GM12873 (cell line): Measurements from ENCODE around the gene RAI1.

Experiments used
- TF ChIP-seq, protein P1 (sequence below): IDR thresholded peaks from 2 replicates; pipeline ENCODE4 v1.5.1; 2012; ENCODE audit warnings: low read depth, mild to moderate bottlenecking, moderate library complexity, low read length, control low read depth; ENCODE audit not compliant: insufficient read depth; ENCODE audit errors: missing control alignments

Gene RAI1

DNA sequence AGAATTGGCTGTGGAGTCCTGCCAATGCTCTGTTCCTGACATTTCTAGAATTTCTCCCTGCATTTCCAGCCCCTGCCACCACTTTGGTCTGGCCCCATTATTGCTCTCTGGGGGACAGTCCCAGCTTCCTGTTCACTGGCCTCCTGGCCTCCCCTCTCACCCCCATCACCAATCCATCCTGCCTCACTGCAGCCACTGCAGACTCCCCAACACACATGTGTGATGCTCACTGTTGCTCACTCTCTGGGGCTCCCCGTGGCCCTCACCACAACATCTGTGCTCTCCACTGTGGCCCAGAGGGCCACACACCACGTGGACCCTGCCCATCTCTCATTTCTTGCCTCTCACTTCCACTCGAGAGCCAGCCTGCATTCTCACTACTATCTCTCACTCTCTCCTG, 91.0 kb downstream of the RAI1 start:
- TF ChIP-seq, protein P1, sequence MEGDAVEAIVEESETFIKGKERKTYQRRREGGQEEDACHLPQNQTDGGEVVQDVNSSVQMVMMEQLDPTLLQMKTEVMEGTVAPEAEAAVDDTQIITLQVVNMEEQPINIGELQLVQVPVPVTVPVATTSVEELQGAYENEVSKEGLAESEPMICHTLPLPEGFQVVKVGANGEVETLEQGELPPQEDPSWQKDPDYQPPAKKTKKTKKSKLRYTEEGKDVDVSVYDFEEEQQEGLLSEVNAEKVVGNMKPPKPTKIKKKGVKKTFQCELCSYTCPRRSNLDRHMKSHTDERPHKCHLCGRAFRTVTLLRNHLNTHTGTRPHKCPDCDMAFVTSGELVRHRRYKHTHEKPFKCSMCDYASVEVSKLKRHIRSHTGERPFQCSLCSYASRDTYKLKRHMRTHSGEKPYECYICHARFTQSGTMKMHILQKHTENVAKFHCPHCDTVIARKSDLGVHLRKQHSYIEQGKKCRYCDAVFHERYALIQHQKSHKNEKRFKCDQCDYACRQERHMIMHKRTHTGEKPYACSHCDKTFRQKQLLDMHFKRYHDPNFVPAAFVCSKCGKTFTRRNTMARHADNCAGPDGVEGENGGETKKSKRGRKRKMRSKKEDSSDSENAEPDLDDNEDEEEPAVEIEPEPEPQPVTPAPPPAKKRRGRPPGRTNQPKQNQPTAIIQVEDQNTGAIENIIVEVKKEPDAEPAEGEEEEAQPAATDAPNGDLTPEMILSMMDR: no peak

DNA sequence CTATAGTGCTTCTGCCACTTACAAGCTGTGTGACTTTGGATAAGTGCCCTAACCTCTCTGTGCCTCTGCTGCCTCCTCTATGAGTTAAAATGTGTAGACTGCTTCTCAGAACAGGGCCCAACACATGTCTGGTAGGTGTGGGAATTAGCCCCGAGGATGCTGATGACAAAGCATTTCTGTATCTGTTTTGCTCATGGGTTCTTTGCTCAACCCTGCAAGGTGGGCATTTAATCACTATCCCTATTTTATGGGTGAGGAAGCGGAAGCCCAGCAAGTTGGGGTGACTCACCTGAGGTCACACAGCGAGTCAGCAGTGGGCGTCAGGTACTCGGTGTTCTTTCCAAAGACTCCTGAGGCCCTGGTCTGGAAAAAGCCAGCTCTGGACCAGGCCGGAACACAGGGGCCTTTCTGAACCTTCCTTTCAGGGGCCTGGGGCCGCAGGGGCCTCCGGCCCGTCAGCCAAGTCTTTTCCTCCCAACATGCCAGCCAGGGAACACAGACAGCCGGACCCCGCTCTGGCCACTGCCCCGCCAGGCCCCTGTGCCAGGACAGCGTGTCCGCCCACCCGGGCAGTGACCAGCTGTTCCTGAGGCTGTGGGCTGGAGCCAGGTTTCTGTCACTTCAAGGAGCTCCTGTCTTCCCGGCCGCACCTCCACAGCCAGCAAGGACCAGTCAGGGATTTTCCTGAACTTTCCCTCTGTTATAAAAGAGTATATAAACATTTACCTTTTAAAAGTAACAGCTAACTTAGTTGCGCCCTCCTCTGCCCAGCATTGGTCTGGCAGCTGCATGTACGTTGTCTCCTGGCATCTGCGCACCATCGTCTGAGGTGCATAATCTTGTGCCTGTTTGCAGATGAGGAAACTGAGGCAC, 93.0 kb downstream of the RAI1 start:
- TF ChIP-seq, protein P1: no peak

- TF ChIP-seq, protein P1: no peak
Observed at GRCh38 chr17:17776889-17777288, 95.6 kb downstream of the RAI1 start.

DNA sequence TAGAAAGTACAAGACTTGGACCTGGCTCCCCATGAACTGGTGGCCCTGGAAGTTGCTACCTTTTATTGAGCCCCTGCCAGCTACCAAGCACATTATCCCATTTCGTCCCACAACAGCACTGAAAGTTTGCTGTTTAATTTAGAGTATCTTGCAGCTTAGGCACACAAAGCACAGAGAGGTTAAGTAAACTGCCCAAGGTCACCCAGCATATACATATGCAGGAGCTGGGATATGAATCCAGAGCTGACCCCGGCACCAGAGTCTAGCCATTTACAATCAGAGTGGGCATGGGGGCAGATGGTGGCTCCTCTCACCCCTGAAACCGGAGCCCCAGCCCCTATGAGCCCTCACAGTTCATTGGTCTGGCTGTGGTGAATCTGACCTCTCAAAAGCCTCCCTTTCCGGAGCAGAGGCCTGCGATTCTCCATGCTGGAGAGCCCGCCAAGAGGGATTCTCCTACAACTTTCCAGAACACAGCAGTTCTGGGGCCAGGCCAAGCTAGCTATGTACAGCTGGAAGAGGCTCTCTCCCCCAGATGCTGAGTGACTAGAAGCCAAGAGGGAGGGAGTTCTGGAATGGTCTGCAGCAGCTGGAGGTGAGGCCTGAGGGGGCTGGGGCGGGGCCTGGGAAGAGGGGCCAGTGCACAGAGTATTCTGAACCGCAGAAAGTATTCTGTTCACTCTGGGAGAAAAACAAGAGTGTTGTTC, 97.2 kb downstream of the RAI1 start:
- TF ChIP-seq, protein P1: no peak

DNA sequence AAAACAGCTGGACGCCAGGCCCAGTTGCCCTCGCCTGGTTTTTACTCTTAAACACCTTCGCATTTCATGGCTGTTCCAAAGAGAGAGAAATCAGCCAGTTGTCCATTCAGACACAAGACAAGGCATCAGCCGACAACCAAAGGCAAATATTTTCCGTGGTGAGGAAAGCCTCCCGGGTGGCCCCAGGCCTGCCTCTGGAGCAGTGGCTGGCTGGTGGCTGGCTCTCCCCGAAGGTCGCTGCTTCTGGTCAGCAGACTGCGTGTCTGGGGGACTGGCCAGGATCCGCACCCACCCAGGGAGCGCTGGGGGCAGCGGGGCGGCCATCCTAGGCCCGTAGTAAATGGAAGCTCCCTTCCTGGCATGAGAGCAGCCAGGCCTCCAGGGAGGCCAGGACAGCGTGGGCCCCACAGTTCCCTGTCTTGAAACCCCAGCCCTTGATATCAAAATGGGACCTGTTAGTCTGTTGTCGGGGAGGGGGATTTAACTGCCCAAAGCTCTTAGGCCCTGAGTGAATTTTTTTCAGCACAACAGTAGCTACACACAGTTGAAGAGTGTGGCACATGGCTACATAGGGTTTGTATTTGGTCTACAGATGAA, 97.9 kb downstream of the RAI1 start:
- TF ChIP-seq, protein P1: no peak

GRCh38 chr17:17780922-17781590, 99.8 kb downstream of the RAI1 start:
- TF ChIP-seq, protein P1: no peak
